ENCODE results near the gene IL23R. TPM values are rescaled to one million over a fixed set of nuclear protein-coding genes. Genes with fewer than 3 reads are reported as not detected.

Gene IL23R
- polyA plus RNA-seq, 1 donor: 1.1 TPM

DNA sequence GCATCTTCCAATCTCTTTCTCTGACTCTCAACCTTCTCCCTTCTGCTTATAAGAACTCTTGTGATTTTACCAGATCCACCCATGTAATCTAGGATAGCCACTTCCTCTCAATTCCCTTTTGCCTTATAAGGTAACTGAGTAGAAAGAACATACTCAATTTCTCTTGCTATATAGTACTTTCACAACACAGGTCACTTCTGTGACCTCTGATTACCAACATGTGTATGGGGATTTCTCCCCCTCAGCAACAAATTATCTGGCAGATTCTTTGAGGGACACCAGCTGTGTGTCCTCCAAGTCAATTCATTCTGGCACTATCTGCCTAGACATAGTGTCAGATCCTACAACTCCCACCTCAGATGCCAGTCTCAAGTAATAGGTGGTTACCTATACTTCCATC is 62.5 kb downstream of the IL23R start:
- Histone ChIP-seq H3K27ac (ENCODE audit: low read length) (no peak overlapping the region), H3K4me3 (ENCODE audit: low read length) (no peak overlapping the region), H3K27me3 (ENCODE audit: control insufficient read depth, insufficient read depth, low read length) (no peaks in the 10 kb centered on the region), H3K4me1 (ENCODE audit: control insufficient read depth, insufficient read depth, low read length) (no peaks in the 10 kb centered on the region), H3K36me3 (ENCODE audit: control insufficient read depth, insufficient read depth, low read length) (no peaks in the 10 kb centered on the region), H3K9me3 (ENCODE audit: control insufficient read depth, low read depth, low read length) (no peaks in the 10 kb centered on the region)
- no peak for DNase-seq

DNA sequence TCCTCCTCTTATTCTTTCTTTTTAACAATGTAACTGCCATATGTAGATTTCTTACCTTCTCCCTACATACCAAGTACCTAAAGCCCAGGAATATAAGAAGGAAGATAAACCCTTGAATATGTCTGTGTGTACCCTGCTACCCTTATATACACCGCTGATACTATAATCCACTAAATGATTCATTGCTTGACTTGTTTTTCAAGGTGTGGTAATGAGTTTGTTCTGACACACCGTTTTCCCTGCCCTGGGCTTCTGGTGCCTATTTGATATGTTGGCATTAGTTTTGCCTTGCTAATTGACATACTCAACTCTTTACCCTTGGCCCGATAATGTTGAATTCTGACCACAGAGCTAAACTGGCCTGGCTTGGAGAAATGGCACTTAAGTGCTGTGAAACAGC is 64.3 kb downstream of the IL23R start:
- Histone ChIP-seq H3K27ac (ENCODE audit: low read length) (no peak overlapping the region), H3K27me3 (ENCODE audit: control insufficient read depth, insufficient read depth, low read length) (no peaks in the 10 kb centered on the region), H3K4me3 (ENCODE audit: low read length) (no peak overlapping the region), H3K9me3 (ENCODE audit: control insufficient read depth, low read depth, low read length) (no peaks in the 10 kb centered on the region), H3K36me3 (ENCODE audit: control insufficient read depth, insufficient read depth, low read length) (no peaks in the 10 kb centered on the region), H3K4me1 (ENCODE audit: control insufficient read depth, insufficient read depth, low read length) (no peaks in the 10 kb centered on the region)
- no peak for DNase-seq
- 70% methylated on average over 1 of the region's 3 CpGs for WGBS (ENCODE audit: insufficient coverage, low lambda C conversion rate)

DNA sequence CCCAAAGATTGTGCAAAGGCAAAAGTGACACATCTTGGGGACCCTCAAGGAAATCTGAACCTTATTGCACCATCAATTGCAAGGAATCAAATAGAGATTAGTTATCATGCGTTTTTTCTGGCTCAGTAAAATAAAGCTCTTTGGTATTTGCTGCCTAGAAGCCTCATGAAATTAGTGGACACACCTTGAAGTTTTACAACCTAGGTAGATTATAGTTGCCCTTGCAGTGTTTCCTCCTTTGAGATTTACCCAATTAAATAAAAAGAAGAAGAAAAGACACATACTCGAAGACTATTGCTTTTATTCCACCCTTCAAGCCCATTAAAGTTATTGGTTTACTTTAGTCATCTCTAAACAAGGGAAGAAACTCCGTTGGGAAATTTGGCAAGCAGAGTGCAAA is 70.0 kb downstream of the IL23R start:
- DNase-seq: peak in 1 of 2 donors; percentile 15
- Histone ChIP-seq H3K9me3 (ENCODE audit: control insufficient read depth, low read depth, low read length) (no peaks in the 10 kb centered on the region), H3K4me3 (ENCODE audit: low read length) (no peak overlapping the region), H3K36me3 (ENCODE audit: control insufficient read depth, insufficient read depth, low read length) (no peaks in the 10 kb centered on the region), H3K27me3 (ENCODE audit: control insufficient read depth, insufficient read depth, low read length) (no peaks in the 10 kb centered on the region), H3K27ac (ENCODE audit: low read length) (no peak overlapping the region), H3K4me1 (ENCODE audit: control insufficient read depth, insufficient read depth, low read length) (peaks cover 5% of the 10 kb centered on the region)
- no CpG with 5 or more reads among the region's 3 CpGs for WGBS (ENCODE audit: insufficient coverage, low lambda C conversion rate)

DNA sequence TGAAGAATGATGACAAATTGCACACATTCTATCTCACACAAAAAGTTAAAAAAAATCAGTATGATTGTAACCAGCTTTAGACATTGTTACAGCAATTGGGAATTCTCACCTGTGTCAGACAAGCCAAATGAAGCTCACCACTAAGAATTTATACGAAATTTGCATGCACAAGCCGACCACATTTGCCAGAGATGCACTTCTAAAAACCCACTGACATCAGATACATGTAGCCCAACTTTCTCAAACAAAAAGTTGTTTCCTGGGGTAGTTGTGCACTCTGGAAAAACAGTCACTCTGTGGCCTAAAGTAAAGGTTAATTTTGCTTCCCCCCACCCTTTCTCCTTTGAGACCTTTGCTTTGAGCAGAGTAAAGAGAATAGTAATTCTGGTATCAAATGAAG is 73.5 kb downstream of the IL23R start:
- H3K36me3 ChIP-seq (ENCODE audit: control insufficient read depth, insufficient read depth, low read length): no peaks in the 10 kb centered on the region

DNA sequence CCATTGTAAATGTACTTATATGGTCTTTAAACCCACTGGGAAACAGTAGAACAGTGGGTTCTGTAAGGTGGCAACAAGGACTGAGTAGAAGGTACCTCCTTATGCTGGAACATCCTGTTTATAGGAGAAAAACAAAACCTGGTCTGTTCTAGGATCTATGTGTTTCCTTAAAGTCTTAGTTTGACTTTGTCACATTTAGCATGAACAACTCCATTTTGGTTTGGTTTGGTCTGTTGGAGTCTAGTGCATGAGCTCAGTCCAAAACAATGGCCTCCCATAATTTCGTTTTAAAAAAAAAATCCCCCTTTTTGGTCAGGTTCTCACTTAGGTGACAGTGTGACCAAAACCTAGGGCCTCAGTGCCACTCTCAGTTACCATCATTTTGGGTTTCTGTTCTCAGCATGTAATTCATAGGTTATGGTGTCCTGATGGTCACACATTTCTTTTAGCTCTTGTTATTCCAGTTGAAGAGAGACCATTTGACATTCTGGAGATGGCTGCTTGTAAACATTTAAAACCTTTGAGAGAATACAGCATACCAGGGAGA is 75.0 kb downstream of the IL23R start:
- H3K9me3 ChIP-seq (ENCODE audit: control insufficient read depth, low read depth, low read length): no peaks in the 10 kb centered on the region
- no peaks in the 10 kb centered on the region for H3K36me3 ChIP-seq (ENCODE audit: control insufficient read depth, insufficient read depth, low read length)
- peaks cover 3% of the 10 kb centered on the region for H3K4me1 ChIP-seq (ENCODE audit: control insufficient read depth, insufficient read depth, low read length)
- no peaks in the 10 kb centered on the region for H3K27me3 ChIP-seq (ENCODE audit: control insufficient read depth, insufficient read depth, low read length)
- DNase-seq: no peak
- WGBS (ENCODE audit: insufficient coverage, low lambda C conversion rate): no CpG with 5 or more reads among the region's 1 CpG
- H3K4me3 ChIP-seq (ENCODE audit: low read length): no peak overlapping the region
- H3K27ac ChIP-seq (ENCODE audit: low read length): no peak overlapping the region

More for the DNA sequence above, 73.5 kb downstream of the IL23R start:
- Histone ChIP-seq H3K4me3 (ENCODE audit: low read length) (no peak overlapping the region), H3K27ac (ENCODE audit: low read length) (no peak overlapping the region), H3K9me3 (ENCODE audit: control insufficient read depth, low read depth, low read length) (no peaks in the 10 kb centered on the region), H3K27me3 (ENCODE audit: control insufficient read depth, insufficient read depth, low read length) (no peaks in the 10 kb centered on the region), H3K4me1 (ENCODE audit: control insufficient read depth, insufficient read depth, low read length) (peaks cover 5% of the 10 kb centered on the region)
- DNase-seq: no peak
- WGBS (ENCODE audit: insufficient coverage, low lambda C conversion rate): no CpG with 5 or more reads among the region's 2 CpGs

DNA sequence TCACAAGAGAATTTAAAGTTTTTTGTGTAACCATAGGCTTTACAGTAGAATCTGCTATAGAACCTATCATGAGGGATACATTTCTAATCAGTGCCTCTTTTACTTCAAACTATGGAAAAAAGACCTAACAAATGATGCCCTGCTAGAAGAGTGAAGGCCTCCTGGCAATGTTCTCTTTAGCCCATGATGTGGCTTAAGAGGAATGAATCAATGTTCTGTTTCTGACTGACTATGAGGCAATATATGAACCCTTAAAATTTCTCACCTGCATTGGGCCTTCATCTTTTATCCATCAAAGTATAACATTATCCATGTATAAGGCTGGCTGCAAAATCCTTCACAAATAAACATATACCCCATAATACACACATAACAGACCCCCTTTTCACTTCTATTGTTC is 75.8 kb downstream of the IL23R start:
- no peak overlapping the region for H3K27ac ChIP-seq (ENCODE audit: low read length)
- DNase-seq: no peak
- no peaks in the 10 kb centered on the region for H3K4me1 ChIP-seq (ENCODE audit: control insufficient read depth, insufficient read depth, low read length)
- H3K9me3 ChIP-seq (ENCODE audit: control insufficient read depth, low read depth, low read length): no peaks in the 10 kb centered on the region
- H3K27me3 ChIP-seq (ENCODE audit: control insufficient read depth, insufficient read depth, low read length): no peaks in the 10 kb centered on the region
- H3K36me3 ChIP-seq (ENCODE audit: control insufficient read depth, insufficient read depth, low read length): no peaks in the 10 kb centered on the region
- H3K4me3 ChIP-seq (ENCODE audit: low read length): no peak overlapping the region

DNA sequence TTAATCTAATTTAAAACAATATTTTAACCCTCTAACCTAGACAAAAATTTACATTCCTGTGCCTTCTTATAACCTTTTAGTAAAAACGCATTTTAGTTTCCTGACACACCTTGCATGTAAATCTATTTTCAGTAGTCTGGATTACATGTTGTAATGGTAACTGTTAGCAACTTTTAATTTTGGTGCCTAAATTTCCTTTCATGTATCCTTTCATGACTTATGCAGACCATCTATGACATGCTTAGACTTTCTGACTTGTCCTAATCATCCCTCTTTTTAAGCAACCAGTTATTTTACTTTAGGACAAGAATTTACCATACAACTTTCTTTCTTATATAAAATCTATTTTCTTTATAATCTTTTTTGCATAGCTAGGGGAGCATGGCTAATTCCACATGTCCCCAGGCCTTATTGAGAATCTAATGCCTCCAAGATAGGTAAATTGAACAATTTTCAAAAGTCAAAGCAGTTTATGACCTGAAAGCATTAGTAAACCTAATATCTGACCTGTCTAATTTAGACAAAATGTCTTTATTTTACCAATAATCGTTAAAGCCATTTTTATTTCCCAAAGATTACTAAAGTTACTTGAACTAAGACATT is 83.9 kb downstream of the IL23R start:
- Histone ChIP-seq H3K4me1 (ENCODE audit: control insufficient read depth, insufficient read depth, low read length) (no peaks in the 10 kb centered on the region), H3K27ac (ENCODE audit: low read length) (no peak overlapping the region), H3K27me3 (ENCODE audit: control insufficient read depth, insufficient read depth, low read length) (no peaks in the 10 kb centered on the region), H3K36me3 (ENCODE audit: control insufficient read depth, insufficient read depth, low read length) (no peaks in the 10 kb centered on the region), H3K9me3 (ENCODE audit: control insufficient read depth, low read depth, low read length) (peaks cover 2% of the 10 kb centered on the region), H3K4me3 (ENCODE audit: low read length) (no peak overlapping the region)
- DNase-seq: no peak
- 88% methylated on average over 2 of the region's 2 CpGs for WGBS (ENCODE audit: insufficient coverage, low lambda C conversion rate)

DNA sequence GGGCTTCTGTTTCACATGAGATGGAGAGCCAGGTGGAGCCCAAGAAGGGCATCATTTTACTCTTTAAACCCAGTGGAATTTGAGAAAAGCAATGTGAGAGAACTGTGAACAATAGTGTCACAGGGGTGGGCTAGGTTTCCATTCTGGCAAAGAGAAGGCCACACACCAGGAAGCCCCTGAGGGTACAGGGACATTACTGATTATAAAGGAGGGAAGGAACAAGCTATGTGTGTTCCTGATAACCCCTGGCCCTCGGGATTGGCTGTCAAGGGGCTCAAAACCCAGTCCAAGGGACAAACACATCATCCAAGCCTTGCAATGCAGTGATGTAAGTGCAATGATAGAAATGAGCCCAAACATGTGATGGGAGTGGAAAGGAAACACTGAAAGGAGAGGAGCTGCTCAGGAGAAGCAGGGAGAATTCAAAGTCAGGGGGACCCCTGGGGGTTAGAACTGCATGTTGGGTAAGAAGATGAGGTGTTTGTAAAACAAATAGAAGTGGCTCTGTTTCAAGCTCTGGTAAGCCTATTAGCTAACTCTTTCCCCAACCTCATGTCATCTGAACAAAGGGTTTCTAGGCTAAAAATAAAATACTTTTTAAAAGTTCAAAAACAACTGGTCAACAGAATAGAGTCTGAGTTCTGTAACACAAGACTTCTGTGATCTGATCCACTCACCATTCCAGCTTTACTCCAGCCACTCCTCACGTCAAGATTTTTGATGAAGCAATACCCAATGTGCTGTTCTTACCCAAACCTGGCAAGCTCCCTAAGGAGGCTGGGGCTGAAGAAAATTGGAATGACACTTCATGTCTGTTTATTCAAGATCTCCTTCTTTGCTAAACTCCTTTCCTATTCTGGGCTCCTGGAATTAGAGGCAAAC is 90.3 kb downstream of the IL23R start:
- Histone ChIP-seq H3K4me3 (ENCODE audit: low read length) (no peak overlapping the region), H3K9me3 (ENCODE audit: control insufficient read depth, low read depth, low read length) (no peaks in the 10 kb centered on the region), H3K36me3 (ENCODE audit: control insufficient read depth, insufficient read depth, low read length) (no peaks in the 10 kb centered on the region), H3K27ac (ENCODE audit: low read length) (no peak overlapping the region), H3K4me1 (ENCODE audit: control insufficient read depth, insufficient read depth, low read length) (no peaks in the 10 kb centered on the region), H3K27me3 (ENCODE audit: control insufficient read depth, insufficient read depth, low read length) (no peaks in the 10 kb centered on the region)
- DNase-seq: no peak
- WGBS (ENCODE audit: insufficient coverage, low lambda C conversion rate): no CpG with 5 or more reads among the region's 2 CpGs

DNA sequence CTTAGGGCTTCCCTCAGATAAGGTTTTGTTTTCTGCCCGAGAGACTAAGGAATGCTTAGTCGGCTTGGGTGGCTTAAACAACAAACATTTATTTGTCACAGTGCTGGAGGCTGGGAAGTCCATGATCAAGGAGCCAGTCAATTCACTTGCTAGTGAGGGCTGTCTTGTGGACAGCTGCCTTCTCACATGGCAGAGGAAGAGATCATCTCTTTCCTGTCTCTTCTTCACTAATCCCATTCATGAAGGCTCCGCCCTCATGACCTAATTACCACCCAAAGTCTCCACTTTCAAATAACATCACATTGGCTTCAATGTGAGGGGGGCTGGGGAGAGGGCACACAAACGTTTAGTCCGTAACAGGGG is 90.9 kb downstream of the IL23R start:
- DNase-seq: no peak
- H3K4me3 ChIP-seq (ENCODE audit: low read length): no peak overlapping the region
- WGBS (ENCODE audit: insufficient coverage, low lambda C conversion rate): 100% methylated on average over 1 of the region's 5 CpGs
- no peaks in the 10 kb centered on the region for H3K27me3 ChIP-seq (ENCODE audit: control insufficient read depth, insufficient read depth, low read length)
- no peaks in the 10 kb centered on the region for H3K36me3 ChIP-seq (ENCODE audit: control insufficient read depth, insufficient read depth, low read length)
- no peak overlapping the region for H3K27ac ChIP-seq (ENCODE audit: low read length)
- H3K4me1 ChIP-seq (ENCODE audit: control insufficient read depth, insufficient read depth, low read length): no peaks in the 10 kb centered on the region
- H3K9me3 ChIP-seq (ENCODE audit: control insufficient read depth, low read depth, low read length): no peaks in the 10 kb centered on the region

DNA sequence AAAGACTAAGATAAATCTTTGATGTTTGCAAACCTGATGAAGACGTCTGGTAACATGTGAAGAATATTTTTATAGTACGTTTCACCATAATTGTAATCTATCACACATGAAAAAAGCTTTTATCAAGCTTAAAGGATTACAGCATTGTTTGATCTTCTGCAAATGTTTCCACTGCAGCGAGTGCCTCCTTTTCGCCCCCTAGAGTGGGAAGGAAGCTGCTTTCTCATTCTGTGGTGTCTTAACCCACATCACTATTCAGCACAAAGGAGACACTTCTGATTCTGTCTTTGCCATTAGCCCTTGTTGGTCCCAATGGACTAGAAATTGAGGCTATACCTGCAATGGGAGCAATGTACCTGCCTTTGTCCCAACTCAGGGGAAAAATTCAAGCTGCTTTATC is 95.4 kb downstream of the IL23R start:
- 14% methylated on average over 2 of the region's 4 CpGs for WGBS (ENCODE audit: insufficient coverage, low lambda C conversion rate)
- H3K4me3 ChIP-seq (ENCODE audit: low read length): no peak overlapping the region
- no peak for DNase-seq
- no peak overlapping the region for H3K27ac ChIP-seq (ENCODE audit: low read length)
- no peaks in the 10 kb centered on the region for H3K9me3 ChIP-seq (ENCODE audit: control insufficient read depth, low read depth, low read length)
- H3K36me3 ChIP-seq (ENCODE audit: control insufficient read depth, insufficient read depth, low read length): no peaks in the 10 kb centered on the region
- no peaks in the 10 kb centered on the region for H3K4me1 ChIP-seq (ENCODE audit: control insufficient read depth, insufficient read depth, low read length)
- no peaks in the 10 kb centered on the region for H3K27me3 ChIP-seq (ENCODE audit: control insufficient read depth, insufficient read depth, low read length)

DNA sequence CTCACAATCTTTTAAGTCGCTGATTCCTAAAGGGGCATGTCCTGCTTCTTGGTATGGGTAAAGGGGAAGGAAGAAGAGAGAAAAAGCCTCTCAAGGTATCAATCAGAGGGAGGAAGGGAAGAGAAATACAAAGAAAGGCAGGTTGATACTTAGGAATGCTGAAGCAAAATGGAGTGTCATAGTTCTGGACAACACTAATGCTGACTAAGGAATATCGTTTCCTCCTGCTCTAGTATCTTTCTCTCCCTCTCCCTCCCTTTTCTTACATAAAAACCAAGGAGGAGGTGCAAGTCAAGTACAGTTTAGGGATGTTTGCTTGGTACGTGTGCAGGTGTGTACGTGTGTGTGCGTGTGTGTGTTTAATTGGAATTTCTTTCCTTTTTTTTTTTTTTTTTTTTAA is 96.5 kb downstream of the IL23R start:
- no peaks in the 10 kb centered on the region for H3K4me1 ChIP-seq (ENCODE audit: control insufficient read depth, insufficient read depth, low read length)
- no peaks in the 10 kb centered on the region for H3K27me3 ChIP-seq (ENCODE audit: control insufficient read depth, insufficient read depth, low read length)
- no peaks in the 10 kb centered on the region for H3K9me3 ChIP-seq (ENCODE audit: control insufficient read depth, low read depth, low read length)
- no peak overlapping the region for H3K4me3 ChIP-seq (ENCODE audit: low read length)
- WGBS (ENCODE audit: insufficient coverage, low lambda C conversion rate): 93% methylated on average over 2 of the region's 5 CpGs
- H3K36me3 ChIP-seq (ENCODE audit: control insufficient read depth, insufficient read depth, low read length): no peaks in the 10 kb centered on the region
- H3K27ac ChIP-seq (ENCODE audit: low read length): no peak overlapping the region
- DNase-seq: no peak

Data from large intestine (tissue), 3 donors.